OCI-LY1 (cell line): Measurements from ENCODE around the gene EPB41.

Experiments used
- CTCF ChIP-seq: fragments of 200-600 bp; sonication (generic), shearing (Covaris generic); IDR thresholded peaks from 2 replicates; pipeline ENCODE4 v1.5.1; 2017; ENCODE audit warnings: mild to moderate bottlenecking, antibody characterized with exemption, low read length, moderate library complexity, mixed read lengths
- EZH2 ChIP-seq: fragments of 200-600 bp; sonication (generic), shearing (Covaris generic); IDR thresholded peaks from 2 replicates; pipeline ENCODE4 v1.8.0; 2017; ENCODE audit warnings: borderline replicate concordance, mixed run types, mild to moderate bottlenecking, antibody characterized with exemption, low read length, moderate library complexity, mixed read lengths

DNA sequence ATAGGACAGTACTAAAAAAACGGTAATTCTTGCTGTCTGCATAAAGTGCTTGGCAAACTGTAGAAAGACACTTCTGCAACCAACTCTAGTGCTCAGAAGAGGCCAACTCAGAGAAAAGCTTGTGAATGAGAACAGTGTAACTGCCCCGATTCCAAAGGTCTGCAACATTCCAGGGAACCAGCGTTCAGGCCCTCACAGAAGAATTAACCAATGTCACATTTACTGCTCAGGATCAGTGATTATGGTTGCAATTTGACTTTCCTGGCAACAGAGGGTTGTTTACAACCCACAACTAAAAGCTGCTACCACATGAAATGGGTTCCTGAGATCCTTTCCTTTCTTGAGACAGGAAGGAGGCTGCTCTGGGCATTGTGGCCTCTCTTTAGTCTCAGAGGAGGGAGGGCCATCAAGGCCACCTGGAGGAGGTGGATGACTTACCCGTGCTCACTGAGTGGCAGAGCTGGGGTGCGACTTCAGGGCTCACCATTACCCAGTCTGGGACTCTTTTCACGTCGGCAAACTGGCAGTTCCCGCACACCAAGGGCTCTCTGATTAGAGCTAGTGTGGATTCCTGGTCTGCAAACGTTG lies 252.0 kb downstream of the EPB41 start:
- no peak for TF ChIP-seq CTCF
- TF ChIP-seq EZH2, result no peak
